GM18907 (cell line): ENCODE results near the gene PSMA5.

Experiments used
- ATAC-seq: cut with Tn5 transposase; IDR thresholded peaks from one replicate; pipeline ENCODE4 v1.9.1; 2021; ENCODE audit warnings: mild to moderate bottlenecking, moderate library complexity; ENCODE audit not compliant: unreplicated experiment

The PSMA5 gene

GRCh38 chr1:109370712-109371340, 55.4 kb downstream of the PSMA5 start:
- no peak for ATAC-seq

DNA sequence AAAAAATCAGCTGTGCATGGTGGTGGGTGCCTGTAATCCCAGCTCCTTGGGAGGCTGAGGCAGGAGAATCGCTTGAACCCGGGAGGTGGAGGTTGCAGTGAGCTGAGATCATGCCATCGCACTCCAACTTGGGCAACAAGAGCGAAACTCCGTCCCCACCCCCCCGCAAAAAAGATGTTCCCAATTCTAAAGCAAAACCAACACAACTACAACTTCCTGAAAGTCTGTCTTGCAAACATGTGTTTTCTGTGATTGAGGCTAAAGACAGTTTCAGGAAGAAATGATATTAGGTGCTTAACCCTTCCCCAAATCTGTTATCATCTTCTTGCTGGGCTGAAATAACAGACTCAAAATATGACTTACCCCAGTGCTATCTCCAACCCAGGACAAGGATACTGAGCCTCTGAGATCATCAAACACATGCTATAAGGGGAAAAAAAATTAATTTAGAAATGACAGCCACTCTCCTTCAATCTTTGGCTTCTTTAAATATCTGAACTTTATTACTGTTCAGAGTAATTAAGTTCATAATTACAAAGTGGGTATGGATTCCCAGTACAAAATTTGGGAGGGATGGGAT, 57.0 kb downstream of the PSMA5 start:
- ATAC-seq = no peak

GRCh38 chr1:109368464-109368863, 57.8 kb downstream of the PSMA5 start:
- no peak for ATAC-seq

GRCh38 chr1:109367626-109368025, 58.6 kb downstream of the PSMA5 start:
- ATAC-seq = no peak

DNA sequence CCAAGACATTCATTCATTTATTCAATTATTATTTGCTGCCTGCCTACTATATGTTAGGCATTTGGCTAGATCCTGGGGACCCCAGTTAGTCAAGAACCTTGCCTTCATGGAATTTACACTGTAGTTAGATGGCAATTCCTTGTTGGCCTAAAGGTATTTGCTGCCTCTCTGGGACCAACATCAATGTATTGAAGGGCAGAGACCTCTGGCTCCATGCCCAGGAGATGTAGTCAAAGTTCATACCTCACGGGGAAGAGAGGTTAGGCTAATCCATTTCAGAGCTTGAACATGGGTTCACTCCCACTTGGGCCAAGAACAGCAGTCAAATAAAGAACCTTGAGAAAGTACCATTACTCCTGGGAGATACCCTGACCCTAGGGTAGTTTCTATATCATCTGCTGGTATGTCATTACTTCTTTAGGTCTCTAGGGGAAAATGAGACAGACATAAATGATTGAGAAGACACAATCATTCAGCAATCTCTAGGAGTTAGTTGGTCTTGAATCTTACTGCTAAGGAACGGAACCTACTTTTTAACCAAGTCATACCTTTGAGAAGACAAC, 60.5 kb downstream of the PSMA5 start:
- ATAC-seq = no peak

GRCh38 chr1:109361649-109362048, 64.6 kb downstream of the PSMA5 start:
- no peak for ATAC-seq

DNA sequence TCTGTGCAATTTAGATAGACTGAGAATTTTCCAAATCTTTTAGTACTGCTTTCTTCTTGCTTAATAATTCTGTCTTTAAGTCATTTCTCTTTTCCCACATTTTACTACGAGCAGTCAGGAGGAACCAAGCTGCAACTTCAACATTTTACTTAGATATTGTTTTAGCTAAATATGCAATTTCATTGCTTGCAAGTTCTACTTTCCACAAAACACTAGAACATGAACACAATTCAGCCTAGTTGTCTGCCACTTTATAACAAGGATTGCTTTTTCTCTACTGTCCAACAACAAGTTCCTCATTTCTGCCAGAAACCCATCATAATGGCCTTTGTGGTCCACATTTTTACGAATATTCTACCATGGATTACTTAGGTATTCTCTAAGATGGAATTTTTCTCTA, 65.2 kb downstream of the PSMA5 start:
- ATAC-seq = no peak

DNA sequence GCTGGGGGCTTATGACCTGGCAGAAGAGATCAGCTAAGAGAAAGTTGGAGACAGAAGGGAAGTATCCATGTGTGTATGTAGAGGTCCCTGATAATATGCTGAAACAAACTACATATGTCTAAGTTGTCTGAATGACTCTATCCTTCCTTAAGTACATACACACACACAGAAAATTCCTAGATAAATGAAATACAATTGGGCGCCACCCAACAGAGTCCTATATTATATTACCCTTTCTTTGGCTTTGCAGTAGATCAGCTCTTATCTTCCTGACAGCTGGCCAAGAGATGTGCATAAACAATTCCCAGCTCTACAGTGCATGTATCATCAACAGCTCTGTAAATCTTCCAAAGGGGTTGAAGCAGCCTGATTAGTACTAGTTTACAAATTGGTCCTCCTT, 68.6 kb downstream of the PSMA5 start:
- ATAC-seq = no peak

DNA sequence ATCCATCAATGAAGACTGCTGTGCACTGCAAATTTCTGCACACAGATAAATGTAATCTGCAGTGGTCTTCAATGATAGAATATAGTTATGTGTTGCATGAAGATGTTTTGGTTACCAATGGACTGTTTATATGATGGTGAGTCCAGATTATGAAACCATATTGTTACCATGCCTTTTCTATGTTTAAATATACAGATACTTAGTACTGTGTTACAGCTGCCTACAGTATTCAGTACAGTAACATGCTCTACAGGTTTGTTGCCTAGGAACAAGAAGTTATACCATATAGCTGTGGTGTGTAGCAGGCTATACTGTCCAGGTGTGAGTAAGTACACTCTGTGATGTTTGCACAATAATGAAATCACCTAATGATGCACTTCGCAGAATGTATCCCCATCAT, 69.3 kb downstream of the PSMA5 start:
- ATAC-seq = no peak

GRCh38 chr1:109356505-109356904, 69.7 kb downstream of the PSMA5 start:
- ATAC-seq = no peak

DNA sequence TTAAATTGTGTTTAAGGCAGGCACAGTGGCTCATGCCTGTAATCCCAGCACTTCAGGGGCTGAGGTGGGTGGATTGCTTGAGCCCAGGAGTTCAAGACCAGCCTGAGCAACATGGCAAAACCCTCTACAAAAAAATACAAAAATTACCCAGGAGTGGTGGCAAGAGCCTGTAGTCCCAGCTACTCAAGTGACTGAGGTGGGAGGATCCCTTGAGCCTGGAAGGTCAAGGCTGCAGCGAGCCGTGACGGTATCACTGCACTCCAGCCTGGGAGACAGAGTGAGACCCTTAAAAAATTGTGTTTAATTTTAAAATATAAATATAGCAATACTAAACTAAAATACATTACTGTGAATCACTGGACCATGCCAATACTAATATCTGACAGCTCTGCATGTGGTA, 71.3 kb downstream of the PSMA5 start:
- no peak for ATAC-seq

GRCh38 chr1:109351457-109351856, 74.8 kb downstream of the PSMA5 start:
- ATAC-seq = no peak

GRCh38 chr1:109350655-109351054, 75.6 kb downstream of the PSMA5 start:
- no peak for ATAC-seq

DNA sequence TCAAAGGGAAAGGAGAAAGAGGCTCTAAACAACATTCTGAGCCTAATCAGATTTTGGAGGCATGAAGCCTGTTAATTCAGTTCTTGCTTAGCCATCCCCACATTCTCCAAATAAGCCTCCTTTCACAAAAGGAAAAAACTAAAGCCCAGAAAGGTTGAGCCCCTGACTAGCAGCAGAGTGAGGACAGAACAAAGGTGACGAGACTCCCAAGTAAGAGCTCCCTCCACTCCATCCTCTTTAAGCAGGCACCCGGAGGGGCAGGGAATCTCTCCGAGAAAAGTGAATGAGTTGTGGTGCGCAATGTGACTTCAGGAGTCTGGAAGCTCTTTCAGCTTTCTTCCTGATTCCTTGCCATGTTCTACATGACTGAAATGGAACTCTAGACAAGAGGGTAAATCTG, 76.1 kb downstream of the PSMA5 start:
- no peak for ATAC-seq
